HEK293 (cell line): ENCODE measurements around the gene FUT8.

Experiments used
- CTCF ChIA-PET: fragments of 350-600 bp; formaldehyde crosslinking; extraction: SDS; loops from one replicate; lab custom pipeline; 2021; ENCODE audit warnings: antibody characterized with exemption; lab: Yijun Ruan, JAX
- POLR2A ChIA-PET: fragments of 300-600 bp; formaldehyde crosslinking; extraction: SDS; loops from one replicate; lab custom pipeline; 2020; ENCODE audit warnings: antibody characterized with exemption, inconsistent platforms; lab: Yijun Ruan, JAX
- H3K27ac ChIP-seq: fragments of 200-500 bp; sonication (Bioruptor generic); 2 replicates; pipeline ENCODE4 v1.5.1; 2014; ENCODE audit warnings: low read depth, low read length, control low read depth, inconsistent platforms; ENCODE audit errors: extremely low read depth
- H3K36me3 ChIP-seq, 2 experiments: fragments of 200-500 bp in 1 of 2; sonication (Bioruptor generic) in 1 of 2; 1 replicate in 1 of 2; 2 replicates in 1 of 2; pipeline ENCODE4 v1.5.1; 2014 to 2017; ENCODE audit warnings: inconsistent platforms in 2 of 2, low read length in 2 of 2; ENCODE audit not compliant: control insufficient read depth in 2 of 2, insufficient read depth in 1 of 2
- H3K4me1 ChIP-seq: fragments of 200-500 bp; sonication (Bioruptor generic); 2 replicates; pipeline ENCODE4 v1.5.1; 2014; ENCODE audit warnings: mild to moderate bottlenecking, low read length, inconsistent platforms; ENCODE audit not compliant: control insufficient read depth, insufficient read depth
- H3K4me3 ChIP-seq: 2 replicates; pipeline ENCODE4 v1.5.1; 2011; ENCODE audit warnings: low read depth, mild to moderate bottlenecking, control low read depth, low read length, moderate library complexity
- H3K9me3 ChIP-seq: fragments of 200-500 bp; sonication (Bioruptor generic); 2 replicates; pipeline ENCODE4 v1.5.1; 2014; ENCODE audit warnings: low read depth, low read length, inconsistent platforms; ENCODE audit not compliant: control insufficient read depth, insufficient read depth
- HOXC10 ChIP-seq: sonication (generic); formaldehyde crosslinking; IDR thresholded peaks from 2 replicates; pipeline ENCODE4 v1.8.1; 2023; ENCODE audit warnings: mild to moderate bottlenecking, missing genetic modification reagents
- HOXD13 ChIP-seq: sonication (generic); formaldehyde crosslinking; IDR thresholded peaks from 2 replicates; pipeline ENCODE4 v1.8.0; 2022; ENCODE audit warnings: missing genetic modification reagents, borderline replicate concordance
- KLF1 ChIP-seq: fragments of 450-650 bp; formaldehyde crosslinking; IDR thresholded peaks from 2 replicates; pipeline ENCODE4 v1.5.1; 2016; ENCODE audit warnings: missing biosample characterization, missing genetic modification characterization
- MYNN ChIP-seq: fragments of 450-650 bp; formaldehyde crosslinking; IDR thresholded peaks from 2 replicates; pipeline ENCODE4 v1.5.1; 2016; ENCODE audit warnings: missing biosample characterization, missing genetic modification characterization, borderline replicate concordance
- REPIN1 ChIP-seq: fragments of 450-650 bp; formaldehyde crosslinking; IDR thresholded peaks from 2 replicates; pipeline ENCODE4 v1.5.1; 2017; ENCODE audit warnings: missing biosample characterization, missing genetic modification characterization, low read depth
- SP3 ChIP-seq: fragments of 450-650 bp; formaldehyde crosslinking; IDR thresholded peaks from 2 replicates; pipeline ENCODE4 v1.5.1; 2016; ENCODE audit warnings: missing biosample characterization, missing genetic modification characterization
- TSHZ1 ChIP-seq: fragments of 450-650 bp; formaldehyde crosslinking; IDR thresholded peaks from 2 replicates; pipeline ENCODE4 v1.5.1; 2016; ENCODE audit warnings: missing biosample characterization, missing genetic modification characterization, borderline replicate concordance
- ZBTB49 ChIP-seq: fragments of 450-650 bp; formaldehyde crosslinking; IDR thresholded peaks from 2 replicates; pipeline ENCODE4 v1.5.1; 2016; ENCODE audit warnings: missing biosample characterization, missing genetic modification characterization, low read depth
- ZBTB6 ChIP-seq: fragments of 450-650 bp; formaldehyde crosslinking; IDR thresholded peaks from 2 replicates; pipeline ENCODE4 v1.5.1; 2017; ENCODE audit warnings: missing biosample characterization, missing genetic modification characterization
- ZBTB7A ChIP-seq: fragments of 450-650 bp; formaldehyde crosslinking; IDR thresholded peaks from 2 replicates; pipeline ENCODE4 v1.5.1; 2016; ENCODE audit warnings: low read depth, missing biosample characterization, missing genetic modification characterization
- ZBTB8A ChIP-seq: fragments of 450-650 bp; formaldehyde crosslinking; IDR thresholded peaks from 2 replicates; pipeline ENCODE4 v1.5.1; 2016; ENCODE audit warnings: missing biosample characterization, missing genetic modification characterization
- ZNF146 ChIP-seq: fragments of 450-650 bp; formaldehyde crosslinking; IDR thresholded peaks from 2 replicates; pipeline ENCODE4 v1.5.1; 2016; ENCODE audit warnings: missing biosample characterization, missing genetic modification characterization
- ZNF175 ChIP-seq: fragments of 450-650 bp; formaldehyde crosslinking; IDR thresholded peaks from 2 replicates; pipeline ENCODE4 v1.5.1; 2016; ENCODE audit warnings: missing biosample characterization, missing genetic modification characterization
- ZNF18 ChIP-seq: fragments of 450-650 bp; formaldehyde crosslinking; IDR thresholded peaks from 2 replicates; pipeline ENCODE4 v1.5.1; 2016; ENCODE audit warnings: missing biosample characterization, missing genetic modification characterization
- ZNF202 ChIP-seq: fragments of 450-650 bp; formaldehyde crosslinking; IDR thresholded peaks from 2 replicates; pipeline ENCODE4 v1.5.1; 2016; ENCODE audit warnings: missing biosample characterization, missing genetic modification characterization, borderline replicate concordance
- ZNF239 ChIP-seq: fragments of 450-650 bp; formaldehyde crosslinking; IDR thresholded peaks from 2 replicates; pipeline ENCODE4 v1.5.1; 2016; ENCODE audit warnings: missing biosample characterization, missing genetic modification characterization
- ZNF335 ChIP-seq: fragments of 450-650 bp; formaldehyde crosslinking; conservative IDR thresholded peaks from 2 replicates; pipeline ENCODE4 v1.5.1; 2016; ENCODE audit warnings: missing biosample characterization, missing genetic modification characterization
- ZNF341 ChIP-seq: fragments of 450-650 bp; formaldehyde crosslinking; IDR thresholded peaks from 2 replicates; pipeline ENCODE4; 2016; ENCODE audit warnings: low read depth, missing biosample characterization, missing genetic modification characterization
- ZNF571 ChIP-seq: fragments of 450-650 bp; formaldehyde crosslinking; IDR thresholded peaks from 2 replicates; pipeline ENCODE4 v1.5.0; 2017; ENCODE audit warnings: missing biosample characterization, missing genetic modification characterization
- ZNF701 ChIP-seq: fragments of 450-650 bp; formaldehyde crosslinking; IDR thresholded peaks from 2 replicates; pipeline ENCODE4 v1.5.1; 2016; ENCODE audit warnings: missing biosample characterization, missing genetic modification characterization
- ZNF707 ChIP-seq: fragments of 450-650 bp; formaldehyde crosslinking; IDR thresholded peaks from 2 replicates; pipeline ENCODE4 v1.5.1; 2016; ENCODE audit warnings: missing biosample characterization, missing genetic modification characterization
- ZNF76 ChIP-seq: fragments of 450-650 bp; formaldehyde crosslinking; IDR thresholded peaks from 2 replicates; pipeline ENCODE4; 2016; ENCODE audit warnings: low read depth, missing biosample characterization, missing genetic modification characterization, borderline replicate concordance
- ZNF776 ChIP-seq: fragments of 450-650 bp; formaldehyde crosslinking; IDR thresholded peaks from 2 replicates; pipeline ENCODE4 v1.5.0; 2017; ENCODE audit warnings: missing biosample characterization, missing genetic modification characterization, borderline replicate concordance
- ZNF785 ChIP-seq: fragments of 450-650 bp; formaldehyde crosslinking; IDR thresholded peaks from 2 replicates; pipeline ENCODE4 v1.5.1; 2016; ENCODE audit warnings: missing biosample characterization, missing genetic modification characterization

Gene FUT8

GRCh38 chr14:65751510-65751909, 339.0 kb downstream of the FUT8 start:
- ChIA-PET POLR2A (interaction anchor here (0.7 kb wide), 1 partner anchor 153 kb away, joined by 4 read pairs; no protein-coding TSS in a partner anchor), CTCF (no interaction called here)
- TF ChIP-seq ZNF785 (tag by site-specific recombination) (no peak), TSHZ1 (tag by site-specific recombination) (no peak), KLF1 (tag by site-specific recombination) (no peak), ZNF175 (no peak), ZNF341 (tag by site-specific recombination) (no peak), ZNF239 (tag by site-specific recombination) (no peak), ZBTB8A (no peak), HOXD13 (no peak), ZNF146 (tag by site-specific recombination) (no peak), ZBTB6 (tag by site-specific recombination) (no peak)

GRCh38 chr14:65753061-65753460, 340.5 kb downstream of the FUT8 start:
- H3K36me3 ChIP-seq = no peaks in the 10 kb centered on the region
- H3K4me1 ChIP-seq = peaks cover 7% of the 10 kb centered on the region; the same call in 1 of the 2 replicates
- ChIA-PET POLR2A (no interaction called here), CTCF (no interaction called here)
- H3K9me3 ChIP-seq = no peaks in the 10 kb centered on the region
- H3K4me3 ChIP-seq = no peak overlapping the region
- H3K27ac ChIP-seq = no peak overlapping the region
- TF ChIP-seq ZNF18 (tag by site-specific recombination) = no peak
- TF ChIP-seq ZNF701 = no peak
- TF ChIP-seq SP3 (tag by site-specific recombination) = no peak
- TF ChIP-seq ZNF707 = no peak
- TF ChIP-seq MYNN (tag by site-specific recombination) = no peak
- no peak for TF ChIP-seq ZNF776 (tag by site-specific recombination)
- no peak for TF ChIP-seq ZNF202 (tag by site-specific recombination)
- TF ChIP-seq ZNF76 (tag by site-specific recombination) = no peak
- no peak for TF ChIP-seq ZNF335 (tag by site-specific recombination)
- TF ChIP-seq ZBTB7A (tag by site-specific recombination) = no peak
- TF ChIP-seq REPIN1 (tag by site-specific recombination) = no peak
- TF ChIP-seq ZNF146 (tag by site-specific recombination) = no peak
- no peak for TF ChIP-seq HOXC10
- TF ChIP-seq ZNF571 (tag by site-specific recombination) = no peak
- no peak for TF ChIP-seq ZBTB49 (tag by site-specific recombination)

More at GRCh38 chr14:65751510-65751909, 339.0 kb downstream of the FUT8 start:
- Histone ChIP-seq H3K36me3 (no peaks in the 10 kb centered on the region), H3K4me3 (no peak overlapping the region), H3K4me1 (peaks cover 7% of the 10 kb centered on the region; the same call in 1 of the 2 replicates), H3K9me3 (no peaks in the 10 kb centered on the region), H3K27ac (no peak overlapping the region)
